ENCODE data around the gene POLR3B. TPM values are rescaled to one million over a fixed set of nuclear protein-coding genes. Genes with fewer than 3 reads are reported as not detected.

The POLR3B gene
- total and polyA plus RNA-seq, 9 of the 15 experiments (the other 6 are each of a cell fraction or from before 2014, with no cell fraction given) = 7.6 to 17.9 (median 14.4) TPM

GRCh38 chr12:106311139-106311538 lies 46.4 kb upstream of the POLR3B start:
- Histone ChIP-seq H3K4me3 (no peak overlapping the region), H3K27me3 (ENCODE audit: control insufficient read depth in 2 of 2, insufficient read depth in 2 of 2, low read length in 2 of 2) (peaks cover 12% of the 10 kb centered on the region in 2 experiments; a peak in 3 of 5 replicates), H3K36me3 (ENCODE audit: control insufficient read depth, insufficient read depth, low read length) (no peaks in the 10 kb centered on the region), H3K9me3 (replicated peaks; ENCODE audit: control insufficient read depth, insufficient read depth, low read depth, low read length) (no peaks in the 10 kb centered on the region), H3K9me1 (ENCODE audit: control insufficient read depth, insufficient read depth, low read length) (no peaks in the 10 kb centered on the region), H3K9ac (ENCODE audit: insufficient read depth in 1 of 2, low read depth in 2 of 2, low read length in 2 of 2) (no peak overlapping the region), H2AFZ (ENCODE audit: low read depth, low read length) (no peak overlapping the region), H3K79me2 (ENCODE audit: control insufficient read depth, insufficient read depth, low read length) (no peaks in the 10 kb centered on the region), H3K27ac (ENCODE audit: extremely low read depth, low read depth, low read length) (no peak overlapping the region), H3K4me1 (replicated peaks in 1 of 2; ENCODE audit: control insufficient read depth in 2 of 2, insufficient read depth in 2 of 2, low read length in 2 of 2) (0 out of 5 replicates have a peak, but pooled peaks cover 0 to 6% of the 10 kb centered on the region in 2 experiments), H3K4me2 (ENCODE audit: insufficient read depth, low read length) (no peak overlapping the region), H4K20me1 (replicated peaks; ENCODE audit: control insufficient read depth, insufficient read depth, low read length) (no peaks in the 10 kb centered on the region)
- intact Hi-C loops (cut with micrococcal nuclease) = no loop called here
- no peak for DNase-seq (ENCODE audit: extremely low read depth in 1 of 4, low spot score in 3 of 4)
- BruUV-seq (replicated peaks) = no TSS peak
- 26% methylated on average over 8 of the region's 8 CpGs for WGBS (ENCODE audit: insufficient coverage, low coverage, missing lambda C conversion rate)
- ATAC-seq = no peak
- in situ Hi-C loops (cut with MboI) = no loop called here
- POLR2A ChIA-PET = no interaction called here
- CTCF ChIA-PET (ENCODE audit: low intra/inter-chr PET ratio) = no interaction called here
- FAIRE-seq = no peak
- TF ChIP-seq ARHGAP35 (IDR thresholded peaks at IDR 0.05; ENCODE audit: partially characterized antibody) (no peak), HLTF (IDR thresholded peaks at IDR 0.05) (no peak), ZBTB12 (CRISPR knock-in tag; IDR thresholded peaks at IDR 0.05) (no peak), MED1 (CRISPR knock-in tag; IDR thresholded peaks at IDR 0.05; ENCODE audit: borderline replicate concordance) (no peak), ZNF197 (CRISPR knock-in tag; IDR thresholded peaks at IDR 0.05; ENCODE audit: low read depth) (no peak), HIVEP1 (CRISPR knock-in tag; IDR thresholded peaks at IDR 0.05) (no peak), ELK3 (CRISPR knock-in tag; IDR thresholded peaks at IDR 0.05) (no peak), SP2 (IDR thresholded peaks at IDR 0.05; ENCODE audit: extremely low read depth, low read depth, low read length, poor library complexity, severe bottlenecking) (no peak), TCF15 (CRISPR knock-in tag; IDR thresholded peaks at IDR 0.05) (no peak), ZNF175 (CRISPR knock-in tag; IDR thresholded peaks at IDR 0.05; ENCODE audit: low read depth) (no peak), PREB (CRISPR knock-in tag; IDR thresholded peaks at IDR 0.05) (no peak), NR2F6 (CRISPR knock-in tag; IDR thresholded peaks at IDR 0.05) (no peak), KDM4B (IDR thresholded peaks at IDR 0.05; ENCODE audit: borderline replicate concordance in 2 of 2, low read depth in 1 of 2) (no peak), ELK1 (CRISPR knock-in tag; IDR thresholded peaks at IDR 0.05) (no peak), RFX7 (CRISPR knock-in tag; IDR thresholded peaks at IDR 0.05) (no peak), ZNF449 (CRISPR knock-in tag; IDR thresholded peaks at IDR 0.05) (no peak), HDAC3 (IDR thresholded peaks at IDR 0.05; ENCODE audit: borderline replicate concordance, partially characterized antibody) (no peak), STAT5B (CRISPR knock-in tag; IDR thresholded peaks at IDR 0.05) (no peak)

All from K562 (cell line).